Neuronal stem cell (in vitro differentiated cells): ENCODE data around the gene SYNE3.
A peak's percentile ranks its signal among the peaks of the same experiment; 100 is the strongest.

Experiments used
- DNase-seq: peaks from one replicate; pipeline ENCODE4 v3.0.0-alpha.2; 2013; ENCODE audit warnings: low spot score
- H2AFZ ChIP-seq: one replicate; pipeline ENCODE4 v1.6.1; 2013; ENCODE audit warnings: mild to moderate bottlenecking, low read length, inconsistent platforms
- H2AK5ac ChIP-seq: 2 replicates; pipeline ENCODE4 v1.6.1; 2013; ENCODE audit warnings: low read depth, mild to moderate bottlenecking, inconsistent platforms, low read length, moderate library complexity, mixed read lengths
- H2BK120ac ChIP-seq: 2 replicates; pipeline ENCODE4 v1.6.1; 2013; ENCODE audit warnings: low read depth, mild to moderate bottlenecking, inconsistent platforms, low read length, moderate library complexity, mixed read lengths
- H2BK12ac ChIP-seq: one replicate; pipeline ENCODE4 v1.6.1; 2013; ENCODE audit warnings: low read length, inconsistent platforms
- H2BK15ac ChIP-seq: 2 replicates; pipeline ENCODE4 v1.6.1; 2013; ENCODE audit warnings: mild to moderate bottlenecking, low read length, inconsistent platforms, mixed read lengths
- H2BK5ac ChIP-seq: one replicate; pipeline ENCODE4 v1.6.1; 2013; ENCODE audit warnings: inconsistent platforms, mild to moderate bottlenecking, low read length, moderate library complexity
- H3K14ac ChIP-seq: one replicate; pipeline ENCODE4 v1.6.1; 2013; ENCODE audit warnings: low read length, inconsistent platforms
- H3K18ac ChIP-seq: 2 replicates; pipeline ENCODE4 v1.6.1; 2013; ENCODE audit warnings: low read length, inconsistent platforms
- H3K23ac ChIP-seq: 2 replicates; pipeline ENCODE4 v1.6.1; 2013; ENCODE audit warnings: low read depth, mild to moderate bottlenecking, mixed read lengths, low read length, inconsistent platforms; ENCODE audit not compliant: poor library complexity
- H3K27ac ChIP-seq: replicated peaks from 3 replicates; pipeline ENCODE4 v1.5.1; 2013; ENCODE audit warnings: low read length, inconsistent platforms
- H3K27me3 ChIP-seq, 3 experiments: 2 replicates each; pipeline ENCODE4 v1.6.1; 2013; ENCODE audit warnings: low read length in 3 of 3, mild to moderate bottlenecking in 2 of 3, inconsistent platforms in 1 of 3, low read depth in 1 of 3, mixed read lengths in 1 of 3, moderate library complexity in 1 of 3; ENCODE audit not compliant: control insufficient read depth in 3 of 3, insufficient read depth in 3 of 3
- H3K36me3 ChIP-seq, 2 donors: replicated peaks in 1 of 2; 2 replicates each; pipeline ENCODE4 v1.6.1; 2013; ENCODE audit warnings: low read length in 2 of 2; ENCODE audit not compliant: control insufficient read depth in 2 of 2, insufficient read depth in 2 of 2
- H3K4ac ChIP-seq: 2 replicates; pipeline ENCODE4 v1.6.1; 2013; ENCODE audit warnings: inconsistent platforms, mild to moderate bottlenecking, low read length, moderate library complexity
- H3K4me1 ChIP-seq, 2 donors: 1 replicate in 1 of 2; 2 replicates in 1 of 2; pipeline ENCODE4 v1.6.1; 2013; ENCODE audit warnings: low read length in 2 of 2, low read depth in 1 of 2; ENCODE audit not compliant: control insufficient read depth in 2 of 2, insufficient read depth in 1 of 2
- H3K4me2 ChIP-seq: one replicate; pipeline ENCODE4 v1.6.1; 2013; ENCODE audit warnings: mild to moderate bottlenecking, low read length, inconsistent platforms; ENCODE audit not compliant: insufficient read depth, poor library complexity, severe bottlenecking
- H3K4me3 ChIP-seq, 2 donors: 2 replicates each; pipeline ENCODE4 v1.5.1; 2013; ENCODE audit warnings: low read length in 2 of 2, mild to moderate bottlenecking in 2 of 2, inconsistent platforms in 1 of 2, moderate library complexity in 1 of 2
- H3K79me1 ChIP-seq: one replicate; pipeline ENCODE4 v1.6.1; 2013; ENCODE audit warnings: low read depth, mild to moderate bottlenecking, inconsistent platforms, low read length, moderate library complexity
- H3K9ac ChIP-seq: one replicate; pipeline ENCODE4 v1.6.1; 2013; ENCODE audit warnings: mild to moderate bottlenecking, low read depth, low read length, inconsistent platforms; ENCODE audit not compliant: poor library complexity
- H3K9me3 ChIP-seq, 2 donors: replicated peaks in 1 of 2; 2 replicates each; pipeline versions ENCODE3 to v1.6.1; 2013; ENCODE audit warnings: low read length in 2 of 2, mild to moderate bottlenecking in 2 of 2, inconsistent platforms in 1 of 2, low read depth in 1 of 2, mixed read lengths in 1 of 2, moderate library complexity in 1 of 2; ENCODE audit not compliant: control insufficient read depth in 2 of 2, insufficient read depth in 1 of 2
- H4K8ac ChIP-seq: one replicate; pipeline ENCODE4 v1.6.1; 2013; ENCODE audit warnings: low read depth, mild to moderate bottlenecking, inconsistent platforms, low read length, moderate library complexity
- H4K91ac ChIP-seq: one replicate; pipeline ENCODE4 v1.6.1; 2013; ENCODE audit warnings: low read length, low read depth, mild to moderate bottlenecking, inconsistent platforms; ENCODE audit not compliant: poor library complexity
- WGBS, 2 donors: extraction: QIAGEN DNeasy Blood & Tissue Kit; methylation state at CpG; one replicate each; pipeline ENCODE4 v1.1.7; 2013; ENCODE audit warnings: missing lambda C conversion rate in 2 of 2, mixed read lengths in 1 of 2; ENCODE audit not compliant: insufficient read length in 2 of 2, insufficient replicate concordance in 1 of 2; ENCODE audit errors: extremely low coverage in 2 of 2; 5-methylcytosine and 5-hydroxymethylcytosine counted together

Gene SYNE3

GRCh38 chr14:95547626-95548327 lies 31.3 kb upstream of the SYNE3 start:
- no peak overlapping the region for H2AFZ ChIP-seq
- H3K9me3 ChIP-seq = peaks cover 4 to 5% of the 10 kb centered on the region in 2 donors
- peaks cover 3 to 47% of the 10 kb centered on the region in 2 donors for H3K36me3 ChIP-seq
- peaks cover 1% of the 10 kb centered on the region for H3K79me1 ChIP-seq
- DNase-seq = no peak
- H3K18ac ChIP-seq = no peak overlapping the region
- H3K27me3 ChIP-seq = no peaks in the 10 kb centered on the region
- no peak overlapping the region for H2AK5ac ChIP-seq
- H3K4me2 ChIP-seq = no peak overlapping the region
- no peak overlapping the region for H2BK15ac ChIP-seq
- H3K4me1 ChIP-seq = peaks cover 0 to 10% of the 10 kb centered on the region in 2 donors
- H4K91ac ChIP-seq = no peak overlapping the region
- no peak overlapping the region for H3K27ac ChIP-seq
- no peak overlapping the region for H3K14ac ChIP-seq
- no peak overlapping the region for H2BK5ac ChIP-seq
- no peak overlapping the region for H3K9ac ChIP-seq
- H2BK12ac ChIP-seq = no peak overlapping the region
- WGBS, 2 donors = no CpG with 5 or more reads among the region's 14 CpGs
- H3K23ac ChIP-seq = peak overlapping the region; percentile 1
- H4K8ac ChIP-seq = no peak overlapping the region
- peak overlapping the region in 1 of 2 donors; percentile 19 for H3K4me3 ChIP-seq
- no peak overlapping the region for H2BK120ac ChIP-seq
- no peak overlapping the region for H3K4ac ChIP-seq

- Histone ChIP-seq H2BK5ac (no peak overlapping the region), H3K36me3 (peaks cover 3 to 47% of the 10 kb centered on the region in 2 donors), H3K18ac (no peak overlapping the region), H3K23ac (no peak overlapping the region), H3K4me1 (peaks cover 0 to 10% of the 10 kb centered on the region in 2 donors), H3K9ac (no peak overlapping the region), H2BK120ac (no peak overlapping the region), H2AK5ac (no peak overlapping the region), H3K4ac (no peak overlapping the region), H3K14ac (no peak overlapping the region), H3K27me3 (no peaks in the 10 kb centered on the region), H2BK12ac (no peak overlapping the region), H4K8ac (no peak overlapping the region), H3K4me3 (no peak overlapping the region), H3K9me3 (peaks cover 4 to 5% of the 10 kb centered on the region in 2 donors), H3K79me1 (peaks cover 2% of the 10 kb centered on the region), H3K27ac (no peak overlapping the region), H4K91ac (no peak overlapping the region), H2AFZ (no peak overlapping the region), H3K4me2 (no peak overlapping the region), H2BK15ac (no peak overlapping the region)
- no CpG with 5 or more reads among the region's 5 CpGs for WGBS, 2 donors
- no peak for DNase-seq
These were observed 30.8 kb upstream of the SYNE3 start for GRCh38 chr14:95547272-95547625.

- Histone ChIP-seq H2BK5ac (no peak overlapping the region), H2AFZ (no peak overlapping the region), H4K91ac (no peak overlapping the region), H3K9ac (no peak overlapping the region), H3K27me3 (no peaks in the 10 kb centered on the region), H3K4me1 (peaks cover 0 to 10% of the 10 kb centered on the region in 2 donors), H3K23ac (no peak overlapping the region), H3K4me3 (no peak overlapping the region), H3K36me3 (peaks cover 1 to 47% of the 10 kb centered on the region in 2 donors), H3K14ac (no peak overlapping the region), H2BK120ac (no peak overlapping the region), H3K4me2 (no peak overlapping the region), H3K79me1 (peaks cover 2% of the 10 kb centered on the region), H2BK12ac (no peak overlapping the region), H3K27ac (no peak overlapping the region), H3K4ac (no peak overlapping the region), H2AK5ac (no peak overlapping the region), H2BK15ac (no peak overlapping the region), H3K9me3 (peaks cover 0 to 3% of the 10 kb centered on the region in 2 donors), H4K8ac (no peak overlapping the region), H3K18ac (no peak overlapping the region)
- no CpG with 5 or more reads among the region's 5 CpGs for WGBS, 2 donors
- no peak for DNase-seq
These were observed 29.2 kb upstream of the SYNE3 start for GRCh38 chr14:95545515-95546168.

- no peaks in the 10 kb centered on the region for H3K27me3 ChIP-seq
- H2BK5ac ChIP-seq = no peak overlapping the region
- H3K79me1 ChIP-seq = peaks cover 4% of the 10 kb centered on the region
- no peak overlapping the region for H3K9ac ChIP-seq
- H3K4ac ChIP-seq = no peak overlapping the region
- peaks cover 1 to 47% of the 10 kb centered on the region in 2 donors for H3K36me3 ChIP-seq
- no peak overlapping the region for H4K8ac ChIP-seq
- H2BK15ac ChIP-seq = no peak overlapping the region
- WGBS, 2 donors = no CpG with 5 or more reads among the region's 8 CpGs
- H2BK120ac ChIP-seq = no peak overlapping the region
- no peak overlapping the region for H3K4me2 ChIP-seq
- H3K18ac ChIP-seq = no peak overlapping the region
- no peak overlapping the region for H4K91ac ChIP-seq
- no peak for DNase-seq
- no peak overlapping the region for H3K4me3 ChIP-seq
- no peak overlapping the region for H2BK12ac ChIP-seq
- H3K14ac ChIP-seq = no peak overlapping the region
- H3K27ac ChIP-seq = no peak overlapping the region
- peaks cover 0 to 10% of the 10 kb centered on the region in 2 donors for H3K4me1 ChIP-seq
- H3K9me3 ChIP-seq = peaks cover 0 to 3% of the 10 kb centered on the region in 2 donors
- no peak overlapping the region for H2AK5ac ChIP-seq
- no peak overlapping the region for H2AFZ ChIP-seq
- no peak overlapping the region for H3K23ac ChIP-seq
These were observed 28.1 kb upstream of the SYNE3 start for GRCh38 chr14:95544588-95544987.
